Right atrium auricular region (tissue), 2 donors: ENCODE measurements around the gene PTPRN2. TPM values are rescaled to one million over a fixed set of nuclear protein-coding genes. Genes with fewer than 3 reads are reported as not detected.
"Not testable (repeated sequence)": the region's sequence is repeated elsewhere in the genome, so short reads cannot be mapped to it uniquely, and the experiment has no call there.

ENCODE experiments used
- DNase-seq: peaks from one replicate; pipeline ENCODE4 v3.0.0-alpha.2; 2019; ENCODE audit warnings: low spot score
- H3K27ac ChIP-seq, 2 donors: fragments of 200-600 bp; sonication (generic); 1 replicate in 1 of 2; 2 replicates in 1 of 2; pipeline ENCODE4 v1.5.1; 2016 to 2019
- H3K27me3 ChIP-seq, 2 donors: fragments of 200-600 bp; sonication (generic); one replicate each; pipeline versions ENCODE4 v1.5.1 to v1.6.0; 2017 to 2019
- H3K36me3 ChIP-seq: fragments of 200-600 bp; sonication (generic); one replicate; pipeline ENCODE4 v1.5.1; 2016
- H3K4me1 ChIP-seq, 2 donors: fragments of 200-600 bp; sonication (generic); one replicate each; pipeline versions ENCODE4 v1.5.1 to v1.6.0; 2017 to 2019
- H3K4me3 ChIP-seq, 2 donors: fragments of 200-600 bp; sonication (generic); 1 replicate in 1 of 2; 2 replicates in 1 of 2; pipeline ENCODE4 v1.5.1; 2017 to 2019; ENCODE audit warnings: mild to moderate bottlenecking in 1 of 2, moderate library complexity in 1 of 2
- H3K9me3 ChIP-seq, 2 donors: fragments of 200-600 bp; sonication (generic); one replicate each; pipeline ENCODE4 v1.5.1; 2019
- total RNA-seq, 2 donors: library from RNA; depleted of rRNA; stranded (reverse); fragments of >200 nt; gene quantifications; one replicate each; pipeline ENCODE4 v1.1.0, GENCODE V29; 2016
- TF ChIP-seq, protein P1 (sequence below), 2 donors: fragments of 200-600 bp; sonication (generic); IDR thresholded peaks; one replicate each; pipeline ENCODE4 v1.5.1; 2019; ENCODE audit warnings: antibody characterized with exemption in 2 of 2

The PTPRN2 gene
- total RNA-seq, 2 donors from 2014 or later = 2.6 to 2.7 TPM

DNA sequence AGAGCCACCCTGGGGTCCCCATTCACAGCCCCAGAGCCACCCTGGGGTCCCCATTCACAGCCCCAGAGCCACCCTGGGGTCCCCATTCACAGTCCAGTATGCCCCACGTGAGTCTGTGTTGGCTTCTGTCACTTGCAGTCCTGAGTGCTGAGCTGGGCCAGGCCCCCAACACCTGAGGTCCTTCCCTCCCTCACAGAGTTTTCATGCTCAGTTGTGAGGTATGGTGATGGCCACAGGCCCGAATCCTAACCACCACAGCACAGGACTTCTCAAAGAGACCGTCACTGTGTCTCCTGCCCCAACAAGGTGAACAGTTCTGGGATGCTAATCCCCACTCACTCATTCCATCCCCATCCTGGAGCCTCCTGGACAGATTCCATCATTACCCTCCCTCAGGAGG lies 239.2 kb downstream of the PTPRN2 start:
- H3K9me3 ChIP-seq = no peaks in the 10 kb centered on the region
- H3K27me3 ChIP-seq = no peaks in the 10 kb centered on the region
- DNase-seq = no peak
- no peaks in the 10 kb centered on the region for H3K36me3 ChIP-seq
- no peak overlapping the region for H3K27ac ChIP-seq
- no peak overlapping the region for H3K4me3 ChIP-seq
- TF ChIP-seq, protein P1, sequence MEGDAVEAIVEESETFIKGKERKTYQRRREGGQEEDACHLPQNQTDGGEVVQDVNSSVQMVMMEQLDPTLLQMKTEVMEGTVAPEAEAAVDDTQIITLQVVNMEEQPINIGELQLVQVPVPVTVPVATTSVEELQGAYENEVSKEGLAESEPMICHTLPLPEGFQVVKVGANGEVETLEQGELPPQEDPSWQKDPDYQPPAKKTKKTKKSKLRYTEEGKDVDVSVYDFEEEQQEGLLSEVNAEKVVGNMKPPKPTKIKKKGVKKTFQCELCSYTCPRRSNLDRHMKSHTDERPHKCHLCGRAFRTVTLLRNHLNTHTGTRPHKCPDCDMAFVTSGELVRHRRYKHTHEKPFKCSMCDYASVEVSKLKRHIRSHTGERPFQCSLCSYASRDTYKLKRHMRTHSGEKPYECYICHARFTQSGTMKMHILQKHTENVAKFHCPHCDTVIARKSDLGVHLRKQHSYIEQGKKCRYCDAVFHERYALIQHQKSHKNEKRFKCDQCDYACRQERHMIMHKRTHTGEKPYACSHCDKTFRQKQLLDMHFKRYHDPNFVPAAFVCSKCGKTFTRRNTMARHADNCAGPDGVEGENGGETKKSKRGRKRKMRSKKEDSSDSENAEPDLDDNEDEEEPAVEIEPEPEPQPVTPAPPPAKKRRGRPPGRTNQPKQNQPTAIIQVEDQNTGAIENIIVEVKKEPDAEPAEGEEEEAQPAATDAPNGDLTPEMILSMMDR (IDR thresholded peaks at IDR 0.05) = no peak
- no peaks in the 10 kb centered on the region for H3K4me1 ChIP-seq

DNA sequence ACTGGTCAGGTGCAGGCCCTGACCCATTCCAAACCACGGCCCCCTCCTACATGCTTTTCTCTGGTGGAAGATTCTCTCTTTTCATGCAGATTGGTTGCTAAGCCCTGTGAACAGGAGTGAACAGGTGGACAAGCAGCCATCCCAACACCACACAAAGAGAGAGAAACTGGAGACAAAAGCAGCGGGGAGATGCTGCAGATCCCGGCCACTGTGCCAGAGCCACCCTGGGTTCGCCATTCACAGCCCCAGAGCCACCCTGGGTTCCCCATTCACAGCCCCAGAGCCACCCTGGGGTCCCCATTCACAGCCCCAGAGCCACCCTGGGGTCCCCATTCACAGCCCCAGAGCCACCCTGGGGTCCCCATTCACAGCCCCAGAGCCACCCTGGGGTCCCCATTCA lies 239.6 kb downstream of the PTPRN2 start:
- not testable (repeated sequence) for DNase-seq

DNA sequence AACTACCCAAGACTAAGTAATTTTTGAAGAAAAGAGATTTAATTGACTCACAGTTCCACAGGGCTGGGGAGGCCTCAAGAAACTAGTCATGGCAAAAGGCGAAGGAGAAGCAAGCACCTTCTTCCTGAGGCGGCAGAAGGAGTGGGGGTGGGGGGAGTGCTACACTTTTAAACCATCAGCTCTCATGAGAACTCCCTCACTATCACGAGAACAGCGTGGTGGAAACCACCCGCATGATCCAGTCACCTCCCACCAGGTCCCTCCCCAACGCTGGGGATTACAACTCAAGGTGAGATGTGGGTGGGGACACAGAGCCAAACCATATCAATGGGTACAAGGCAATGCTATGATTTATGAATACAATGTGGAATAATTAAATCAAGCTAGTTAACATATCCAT lies 241.9 kb downstream of the PTPRN2 start:
- no peaks in the 10 kb centered on the region for H3K27me3 ChIP-seq
- no peaks in the 10 kb centered on the region for H3K9me3 ChIP-seq
- no peak for DNase-seq
- no peak overlapping the region for H3K27ac ChIP-seq
- H3K4me1 ChIP-seq = no peaks in the 10 kb centered on the region
- no peak overlapping the region for H3K4me3 ChIP-seq
- no peaks in the 10 kb centered on the region for H3K36me3 ChIP-seq
- TF ChIP-seq, protein P1 (IDR thresholded peaks at IDR 0.05) = no peak

More for the DNA sequence above, 239.6 kb downstream of the PTPRN2 start:
- not testable (repeated sequence) for H3K4me1 ChIP-seq, H3K9me3 ChIP-seq, H3K27ac ChIP-seq, H3K27me3 ChIP-seq, H3K36me3 ChIP-seq, H3K4me3 ChIP-seq

DNA sequence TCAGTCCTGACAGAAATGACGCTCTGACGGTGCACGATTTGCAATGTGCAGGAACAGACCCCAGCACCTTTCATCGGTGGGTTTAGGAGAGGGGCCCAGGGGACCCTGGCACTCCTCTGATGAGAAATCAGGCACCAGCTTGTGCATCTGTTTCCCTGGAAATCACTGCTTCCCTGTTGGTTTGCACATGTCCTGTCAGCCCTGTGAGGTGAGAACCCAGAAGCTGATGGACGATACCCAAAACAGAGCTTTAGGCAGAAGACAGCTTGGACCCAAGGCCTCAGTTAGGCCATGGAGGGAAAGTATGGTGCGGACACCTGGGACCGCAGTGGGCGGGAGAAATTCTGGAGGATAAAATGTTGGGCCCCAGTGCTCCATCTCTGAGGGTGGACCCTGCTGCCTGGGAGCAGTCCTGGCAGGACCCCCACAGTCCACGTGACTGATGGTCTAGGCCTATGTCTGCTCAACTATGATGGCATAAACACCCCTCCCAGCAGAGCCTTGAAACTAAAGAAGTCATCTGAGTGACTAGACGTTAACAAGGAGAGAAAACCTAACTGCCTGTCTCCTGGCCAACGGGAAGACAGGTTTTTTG lies 242.8 kb downstream of the PTPRN2 start:
- H3K27ac ChIP-seq = no peak overlapping the region
- DNase-seq = no peak
- H3K36me3 ChIP-seq = no peaks in the 10 kb centered on the region
- H3K9me3 ChIP-seq = no peaks in the 10 kb centered on the region
- H3K4me3 ChIP-seq = no peak overlapping the region
- no peaks in the 10 kb centered on the region for H3K4me1 ChIP-seq
- TF ChIP-seq, protein P1 (IDR thresholded peaks at IDR 0.05) = no peak
- no peaks in the 10 kb centered on the region for H3K27me3 ChIP-seq

DNA sequence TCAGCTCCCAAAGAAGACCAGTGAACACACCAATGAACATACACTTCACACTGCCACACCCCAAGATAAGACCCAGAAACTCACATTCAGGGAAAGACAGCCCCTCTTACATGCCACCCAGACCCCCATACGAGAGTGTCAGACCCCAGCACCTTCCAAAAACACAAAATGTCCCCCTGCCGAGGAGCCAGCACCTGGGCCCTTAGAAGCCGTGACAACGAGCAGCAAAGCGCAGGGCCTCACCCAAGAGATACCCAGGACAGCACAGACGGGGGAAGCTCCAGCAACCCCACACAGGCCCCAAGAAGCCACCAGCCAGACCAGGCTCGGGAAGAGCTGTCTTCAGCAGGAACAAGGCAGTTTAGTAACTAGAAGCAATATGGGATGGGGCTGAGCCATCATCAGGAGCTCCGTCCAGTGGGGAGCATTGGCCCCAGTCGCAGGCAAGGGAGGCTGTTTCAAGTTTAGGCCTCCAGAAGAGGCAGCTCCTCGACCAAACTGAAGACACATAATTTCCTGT lies 243.6 kb downstream of the PTPRN2 start:
- peak; percentile 34 for DNase-seq
- Histone ChIP-seq H3K9me3 (no peaks in the 10 kb centered on the region), H3K4me3 (no peak overlapping the region), H3K27ac (no peak overlapping the region), H3K36me3 (no peaks in the 10 kb centered on the region), H3K4me1 (no peaks in the 10 kb centered on the region), H3K27me3 (no peaks in the 10 kb centered on the region)
- TF ChIP-seq, protein P1 (IDR thresholded peaks at IDR 0.05) = no peak

DNA sequence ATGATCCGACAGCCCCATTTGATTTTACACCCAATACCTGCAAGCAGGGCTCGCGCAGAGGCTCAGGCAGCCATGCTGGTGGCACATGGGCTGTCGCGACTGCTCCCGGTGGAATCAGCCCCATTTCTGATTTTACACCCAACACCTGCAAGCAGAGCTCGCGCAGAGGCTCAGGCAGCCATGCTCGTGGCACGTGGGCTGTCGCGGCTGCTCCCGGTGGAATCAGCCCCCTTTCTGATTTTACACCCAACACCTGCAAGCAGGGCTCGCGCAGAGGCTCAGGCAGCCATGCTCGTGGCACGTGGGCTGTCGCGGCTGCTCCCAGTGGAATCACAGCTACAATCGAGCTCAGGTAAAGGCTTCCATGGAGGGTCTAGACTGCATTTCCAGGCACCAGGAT lies 244.1 kb downstream of the PTPRN2 start:
- TF ChIP-seq, protein P1 (IDR thresholded peaks at IDR 0.05) = no peak
- peak; percentile 34 for DNase-seq
- no peak overlapping the region for H3K27ac ChIP-seq
- H3K27me3 ChIP-seq = no peaks in the 10 kb centered on the region
- no peaks in the 10 kb centered on the region for H3K36me3 ChIP-seq
- no peak overlapping the region for H3K4me3 ChIP-seq
- no peaks in the 10 kb centered on the region for H3K9me3 ChIP-seq
- no peaks in the 10 kb centered on the region for H3K4me1 ChIP-seq

DNA sequence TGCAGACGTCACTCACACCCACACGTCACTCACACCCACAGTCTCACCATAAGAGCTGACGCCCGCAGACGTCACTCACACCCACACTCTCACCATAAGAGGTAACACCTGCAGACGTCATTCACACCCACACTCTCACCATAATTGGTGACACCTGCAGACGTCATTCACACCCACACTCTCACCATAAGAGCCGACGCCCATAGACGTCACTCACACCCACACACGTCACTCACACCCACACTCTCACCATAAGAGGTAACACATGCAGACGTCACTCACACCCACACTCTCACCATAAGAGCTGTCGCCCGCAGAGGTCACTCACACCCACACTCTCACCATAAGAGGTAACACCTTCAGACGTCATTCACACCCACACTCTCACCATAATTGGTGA lies 246.5 kb downstream of the PTPRN2 start:
- not testable (repeated sequence) for H3K27me3 ChIP-seq, H3K27ac ChIP-seq, H3K36me3 ChIP-seq, H3K4me1 ChIP-seq, H3K4me3 ChIP-seq, H3K9me3 ChIP-seq
- DNase-seq = peak; percentile 13

DNA sequence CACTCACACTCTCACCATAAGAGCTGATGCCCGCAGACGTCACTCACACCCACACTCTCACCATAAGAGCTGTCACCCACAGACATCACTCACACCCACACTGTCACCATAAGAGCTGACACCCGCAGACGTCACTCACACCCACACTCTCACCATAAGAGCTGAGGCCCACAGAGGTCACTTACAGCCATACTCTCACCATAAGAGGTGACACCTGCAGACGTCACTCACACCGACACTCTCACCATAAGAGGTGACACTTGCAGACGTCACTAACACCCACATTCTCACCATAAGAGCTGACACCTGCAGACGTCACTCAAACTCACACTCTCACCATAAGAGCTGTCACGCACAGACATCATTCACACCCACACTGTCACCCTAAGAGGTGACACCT lies 250.7 kb downstream of the PTPRN2 start:
- H3K27ac ChIP-seq, H3K4me3 ChIP-seq, H3K9me3 ChIP-seq, H3K4me1 ChIP-seq, H3K36me3 ChIP-seq, H3K27me3 ChIP-seq: not testable (repeated sequence)
- DNase-seq = peak; percentile 47

DNA sequence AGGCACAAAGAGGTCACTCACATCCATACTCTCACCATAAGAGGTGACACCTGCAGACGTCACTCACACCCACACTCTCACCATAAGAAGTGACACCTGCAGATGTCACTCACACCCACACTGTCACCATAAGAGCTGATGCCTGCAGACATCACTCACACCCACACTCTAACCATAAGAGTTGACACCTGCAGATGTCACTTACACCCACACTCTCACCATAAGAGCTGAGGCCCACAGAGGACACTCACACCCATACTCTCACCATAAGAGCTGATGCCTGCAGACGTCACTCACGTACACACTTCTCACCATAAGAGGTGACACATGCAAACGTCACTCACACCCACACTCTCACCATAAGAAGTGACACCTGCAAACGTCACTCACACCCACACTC lies 255.1 kb downstream of the PTPRN2 start:
- DNase-seq = peak; percentile 9
- not testable (repeated sequence) for H3K27ac ChIP-seq, H3K4me1 ChIP-seq, H3K9me3 ChIP-seq, H3K27me3 ChIP-seq, H3K4me3 ChIP-seq, H3K36me3 ChIP-seq

DNA sequence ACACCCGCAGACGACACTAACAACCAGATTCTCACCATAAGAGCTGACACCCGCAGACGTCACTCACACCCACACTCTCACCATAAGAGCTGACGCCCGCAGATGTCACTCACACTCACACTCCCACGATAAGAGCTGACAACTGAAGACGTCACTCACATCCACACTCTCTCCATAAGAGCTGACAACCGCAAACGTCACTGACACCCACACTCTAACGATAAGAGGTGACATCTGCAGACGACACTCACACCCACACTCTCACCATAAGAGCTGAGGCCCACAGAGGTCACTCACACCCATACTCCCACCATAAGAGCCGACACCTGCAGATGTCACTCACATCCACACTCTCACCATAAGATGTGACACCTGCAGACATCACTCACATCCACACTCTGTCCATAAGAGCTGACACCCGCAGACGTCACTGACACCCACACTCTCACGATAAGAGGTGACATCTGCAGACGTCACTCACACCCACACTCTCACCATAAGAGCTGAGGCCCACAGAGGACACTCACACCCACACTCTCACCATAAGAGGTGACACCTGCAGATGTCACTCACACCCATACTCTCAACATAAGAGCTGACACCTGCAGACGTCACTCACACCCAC lies 255.7 kb downstream of the PTPRN2 start:
- not testable (repeated sequence) for H3K4me3 ChIP-seq, H3K27me3 ChIP-seq, DNase-seq, H3K36me3 ChIP-seq, H3K27ac ChIP-seq, H3K9me3 ChIP-seq, H3K4me1 ChIP-seq
